HEK293T (cell line): ENCODE results near the gene PRELID3B.

Experiments used
- CTCF ChIA-PET: fragments of 350-600 bp; formaldehyde crosslinking; extraction: SDS; loops from one replicate; lab custom pipeline; 2021; ENCODE audit warnings: antibody characterized with exemption, inconsistent platforms; lab: Yijun Ruan, JAX
- POLR2A ChIA-PET: fragments of 350-600 bp; formaldehyde crosslinking; extraction: SDS; loops from one replicate; lab custom pipeline; 2020; ENCODE audit warnings: antibody characterized with exemption, inconsistent platforms; lab: Yijun Ruan, JAX
- DNase-seq: peaks from one replicate; pipeline ENCODE4 v3.0.0; 2012; ENCODE audit warnings: mixed read lengths; ENCODE audit errors: extremely low spot score
- ARNT ChIP-seq: fragments of 450-650 bp; IDR thresholded peaks from 2 replicates; pipeline ENCODE4 v1.6.1; 2017; ENCODE audit warnings: mild to moderate bottlenecking
- BHLHE40 ChIP-seq: fragments of 450-650 bp; IDR thresholded peaks from 2 replicates; pipeline ENCODE4 v1.6.1; 2016; ENCODE audit warnings: mild to moderate bottlenecking, moderate library complexity, borderline replicate concordance
- CTBP1 ChIP-seq: fragments of 450-650 bp; IDR thresholded peaks from 2 replicates; pipeline ENCODE4 v1.6.1; 2016; ENCODE audit warnings: borderline replicate concordance
- ELF4 ChIP-seq: fragments of 450-650 bp; IDR thresholded peaks from 2 replicates; pipeline ENCODE4 v1.6.1; 2017; ENCODE audit warnings: antibody characterized with exemption
- FOXA1 ChIP-seq: fragments of 450-650 bp; IDR thresholded peaks from 2 replicates; pipeline ENCODE4 v1.6.1; 2016; ENCODE audit warnings: mild to moderate bottlenecking
- FOXK2 ChIP-seq: fragments of 450-650 bp; IDR thresholded peaks from 2 replicates; pipeline ENCODE4 v1.6.1; 2016; ENCODE audit warnings: mild to moderate bottlenecking
- FOXM1 ChIP-seq: fragments of 450-650 bp; IDR thresholded peaks from 2 replicates; pipeline ENCODE4 v1.6.1; 2017; ENCODE audit warnings: mild to moderate bottlenecking, borderline replicate concordance
- HDGF ChIP-seq: fragments of 450-650 bp; IDR thresholded peaks from 2 replicates; pipeline ENCODE4 v1.6.1; 2017; ENCODE audit warnings: antibody characterized with exemption, borderline replicate concordance
- L3MBTL2 ChIP-seq: fragments of 450-650 bp; conservative IDR thresholded peaks from 2 replicates; pipeline ENCODE4 v1.6.1; 2016; ENCODE audit warnings: mild to moderate bottlenecking
- LEF1 ChIP-seq: fragments of 450-650 bp; IDR thresholded peaks from 2 replicates; pipeline ENCODE4 v1.6.1; 2017; ENCODE audit warnings: mild to moderate bottlenecking, borderline replicate concordance
- NFRKB ChIP-seq: fragments of 450-650 bp; IDR thresholded peaks from 2 replicates; pipeline ENCODE4 v1.6.1; 2016; ENCODE audit warnings: mild to moderate bottlenecking, moderate library complexity
- PKNOX1 ChIP-seq: fragments of 450-650 bp; IDR thresholded peaks from 2 replicates; pipeline ENCODE4 v1.6.1; 2016
- SP1 ChIP-seq: fragments of 450-650 bp; IDR thresholded peaks from 2 replicates; pipeline ENCODE4 v1.6.1; 2017
- SUZ12 ChIP-seq: fragments of 450-650 bp; IDR thresholded peaks from 2 replicates; pipeline ENCODE4 v1.6.1; 2016; ENCODE audit warnings: mild to moderate bottlenecking
- TARDBP ChIP-seq: fragments of 450-650 bp; IDR thresholded peaks from 2 replicates; pipeline ENCODE4 v1.6.1; 2016
- ZNF384 ChIP-seq: fragments of 450-650 bp; IDR thresholded peaks from 2 replicates; pipeline ENCODE4 v1.6.1; 2016

Gene PRELID3B

GRCh38 chr20:59032023-59032712 lies 10.4 kb downstream of the PRELID3B start, which contains the start of gene ATP5F1E:
Gene ATP5F1E (minus strand): TSS chr20:59032335. CDS start chr20:59032251, 84 bp downstream.
- peak; percentile 5; the same call in 1 of the 2 replicates for TF ChIP-seq ELF4
- no peak for TF ChIP-seq SUZ12
- peak; percentile 90 for TF ChIP-seq L3MBTL2
- TF ChIP-seq PKNOX1, result peak; percentile 97
- no peak for TF ChIP-seq BHLHE40
- peak; percentile 81 for TF ChIP-seq TARDBP
- ChIA-PET CTCF (interaction anchor here (0.5 to 0.6 kb wide), 4 partner anchors 39 to 1436 kb away, joined by 3 to 4 read pairs (median 3); no protein-coding TSS in a partner anchor), POLR2A (interaction anchor here (0.7 to 3.5 kb wide), 23 partner anchors 8 to 381 kb away, joined by 3 to 29 read pairs (median 4); partner anchors contain the start of genes NELFCD, PRELID3B and STX16)
- peak; percentile 96 for DNase-seq

- POLR2A ChIA-PET, result interaction anchor here (1.2 to 3.5 kb wide), 13 partner anchors 8 to 190 kb away, joined by 3 to 29 read pairs (median 6); partner anchors contain the start of genes NELFCD and PRELID3B
- DNase-seq, result no peak
- TF ChIP-seq L3MBTL2, result peak; percentile 39
- no peak for TF ChIP-seq NFRKB
- no peak for TF ChIP-seq FOXA1
- CTCF ChIA-PET, result no interaction called here
These were observed 11.0 kb downstream of the PRELID3B start for GRCh38 chr20:59031564-59032022.

GRCh38 chr20:59030911-59031563 lies 11.5 kb downstream of the PRELID3B start:
- ChIA-PET CTCF (no interaction called here), POLR2A (interaction anchor here (1.4 to 3.5 kb wide), 8 partner anchors 12 to 144 kb away, joined by 3 to 29 read pairs (median 6); partner anchors contain the start of genes NELFCD and PRELID3B)
- TF ChIP-seq LEF1 (no peak), TARDBP (no peak), FOXM1 (no peak), FOXA1 (no peak), PKNOX1 (no peak), FOXK2 (no peak), ARNT (no peak), SUZ12 (no peak), ELF4 (no peak), NFRKB (no peak), CTBP1 (no peak), BHLHE40 (no peak), SP1 (no peak), ZNF384 (no peak), L3MBTL2 (no peak), HDGF (no peak)
- DNase-seq, result no peak

GRCh38 chr20:59028812-59029211 lies 13.8 kb downstream of the PRELID3B start:
- POLR2A ChIA-PET, result no interaction called here
- CTCF ChIA-PET, result no interaction called here

GRCh38 chr20:59027741-59028320 lies 14.8 kb downstream of the PRELID3B start:
- DNase-seq, result no peak
- no peak for TF ChIP-seq CTBP1
- TF ChIP-seq ARNT, result no peak
- TF ChIP-seq PKNOX1, result no peak
- no peak for TF ChIP-seq SP1
- no peak for TF ChIP-seq L3MBTL2
- no peak for TF ChIP-seq ELF4
- no peak for TF ChIP-seq SUZ12
- TF ChIP-seq FOXM1, result no peak
- TF ChIP-seq ZNF384, result no peak
- no peak for TF ChIP-seq NFRKB
- TF ChIP-seq TARDBP, result no peak
- no peak for TF ChIP-seq FOXA1
- no peak for TF ChIP-seq HDGF
- no peak for TF ChIP-seq LEF1
- TF ChIP-seq FOXK2, result no peak
- no peak for TF ChIP-seq BHLHE40
- CTCF ChIA-PET, result no interaction called here
- POLR2A ChIA-PET, result no interaction called here

More at GRCh38 chr20:59028812-59029211, 13.8 kb downstream of the PRELID3B start:
- TF ChIP-seq SUZ12, result no peak
- no peak for TF ChIP-seq TARDBP
- TF ChIP-seq HDGF, result no peak
- TF ChIP-seq ARNT, result no peak
- TF ChIP-seq FOXM1, result no peak
- no peak for TF ChIP-seq SP1
- DNase-seq, result no peak
